ES-I3 (cell line): Measurements from ENCODE around the gene GMPR.

ENCODE experiments used
- H3K36me3 ChIP-seq: 2 replicates; pipeline ENCODE4 v1.6.1; 2013; ENCODE audit warnings: mild to moderate bottlenecking, low read length, control low read depth, moderate library complexity; ENCODE audit not compliant: insufficient read depth
- H3K4me1 ChIP-seq: 2 replicates; pipeline ENCODE4 v1.6.1; 2013; ENCODE audit warnings: mild to moderate bottlenecking, control low read depth, low read length; ENCODE audit not compliant: insufficient read depth
- H3K9ac ChIP-seq: 2 replicates; pipeline ENCODE4 v1.6.1; 2013; ENCODE audit warnings: low read depth, mild to moderate bottlenecking, low read length, moderate library complexity
- H3K9me3 ChIP-seq: 2 replicates; pipeline ENCODE4 v1.6.1; 2013; ENCODE audit warnings: mild to moderate bottlenecking, low read length, moderate library complexity; ENCODE audit not compliant: control insufficient read depth, insufficient read depth

The GMPR gene

DNA sequence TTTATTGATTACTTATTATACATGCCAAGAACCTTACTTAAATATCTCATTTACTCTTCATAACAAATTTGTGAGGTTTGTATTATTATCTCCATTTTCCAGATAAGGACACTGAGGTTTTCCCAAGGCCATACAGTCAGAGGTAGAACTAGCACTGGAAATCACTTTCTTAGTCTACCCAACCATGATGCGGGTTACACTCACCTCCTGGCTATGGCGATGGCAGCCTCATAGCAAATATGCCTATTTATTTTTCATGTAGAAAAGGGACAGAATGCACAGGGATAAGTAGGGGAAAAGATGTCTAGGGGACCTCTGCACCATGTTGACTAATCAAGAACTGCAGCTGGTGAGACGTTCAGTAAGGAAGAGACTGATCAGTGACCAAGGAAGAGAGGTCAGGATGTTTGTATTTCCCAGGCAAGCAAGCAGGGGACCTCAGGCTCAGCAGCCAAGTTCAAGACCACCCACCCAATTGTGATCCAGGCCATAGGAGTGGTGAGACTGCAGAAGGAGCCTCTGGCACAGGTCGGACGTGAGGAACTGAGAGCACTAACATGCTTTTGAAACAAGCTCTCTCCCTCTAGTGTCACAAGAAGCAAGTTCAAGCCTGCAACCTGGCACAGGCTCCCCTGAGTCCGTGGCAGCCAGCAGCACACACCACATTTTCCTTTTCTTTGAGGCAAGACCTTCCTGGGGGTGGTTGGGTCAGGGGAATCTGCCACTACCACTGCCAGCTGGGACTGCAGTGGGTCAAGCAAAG is 97.8 kb downstream of the GMPR start:
- no peaks in the 10 kb centered on the region for H3K9me3 ChIP-seq
- no peaks in the 10 kb centered on the region for H3K36me3 ChIP-seq
- peaks cover 10% of the 10 kb centered on the region for H3K4me1 ChIP-seq
- no peak overlapping the region for H3K9ac ChIP-seq

DNA sequence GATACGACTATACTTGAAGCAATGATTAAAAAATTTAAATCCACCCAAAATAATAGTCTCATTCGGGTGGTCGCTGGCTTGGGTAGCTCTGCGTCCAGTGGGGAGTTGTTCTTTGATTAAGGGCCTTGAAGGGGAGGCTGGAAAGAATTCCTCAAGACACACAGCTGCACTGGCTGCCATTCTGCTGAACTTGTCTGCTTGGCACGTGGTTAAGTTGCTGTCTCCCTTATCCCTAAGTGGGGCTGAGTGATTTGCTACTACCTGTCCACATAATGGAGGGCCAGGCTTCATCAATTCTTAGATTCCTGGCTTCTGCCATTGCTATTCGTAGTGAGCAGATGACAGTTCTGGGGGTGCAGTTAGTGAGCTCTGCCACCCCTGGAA is 98.5 kb downstream of the GMPR start:
- Histone ChIP-seq H3K9ac (no peak overlapping the region), H3K9me3 (no peaks in the 10 kb centered on the region), H3K36me3 (no peaks in the 10 kb centered on the region), H3K4me1 (peaks cover 10% of the 10 kb centered on the region)

DNA sequence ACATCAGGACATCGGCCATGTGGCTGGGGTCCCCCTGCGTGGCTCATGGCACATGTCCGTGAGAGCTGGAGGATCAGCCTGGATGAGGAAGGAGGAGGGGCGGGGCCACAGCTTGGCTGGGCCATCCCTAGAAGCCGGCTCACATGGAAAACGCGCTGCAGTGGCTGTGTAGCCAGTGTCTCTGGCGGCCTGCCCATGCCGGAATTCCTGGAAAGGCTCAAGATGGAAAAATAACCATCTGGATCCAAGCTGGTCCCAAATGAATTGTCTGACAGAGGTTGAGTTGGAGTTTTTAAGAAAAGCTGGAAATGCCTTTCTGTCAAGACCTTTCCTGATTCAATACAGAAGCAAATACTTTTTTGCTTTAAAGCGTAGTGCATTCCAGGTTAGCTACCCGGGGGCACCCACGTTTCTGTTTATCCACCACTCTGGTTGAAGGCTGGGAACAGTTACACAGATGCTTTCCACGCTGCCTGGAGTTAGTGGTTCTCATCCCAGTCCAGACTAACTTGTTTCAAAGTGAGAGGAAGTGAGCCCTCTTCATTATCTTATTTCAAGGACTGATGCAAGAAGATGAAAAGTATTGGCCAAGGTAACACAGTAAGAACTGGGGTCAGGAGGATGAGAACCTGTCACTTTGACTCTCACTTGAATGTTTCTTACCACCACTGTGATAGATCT is 99.0 kb downstream of the GMPR start:
- peaks cover 10% of the 10 kb centered on the region for H3K4me1 ChIP-seq
- no peak overlapping the region for H3K9ac ChIP-seq
- H3K36me3 ChIP-seq, result no peaks in the 10 kb centered on the region
- no peaks in the 10 kb centered on the region for H3K9me3 ChIP-seq

DNA sequence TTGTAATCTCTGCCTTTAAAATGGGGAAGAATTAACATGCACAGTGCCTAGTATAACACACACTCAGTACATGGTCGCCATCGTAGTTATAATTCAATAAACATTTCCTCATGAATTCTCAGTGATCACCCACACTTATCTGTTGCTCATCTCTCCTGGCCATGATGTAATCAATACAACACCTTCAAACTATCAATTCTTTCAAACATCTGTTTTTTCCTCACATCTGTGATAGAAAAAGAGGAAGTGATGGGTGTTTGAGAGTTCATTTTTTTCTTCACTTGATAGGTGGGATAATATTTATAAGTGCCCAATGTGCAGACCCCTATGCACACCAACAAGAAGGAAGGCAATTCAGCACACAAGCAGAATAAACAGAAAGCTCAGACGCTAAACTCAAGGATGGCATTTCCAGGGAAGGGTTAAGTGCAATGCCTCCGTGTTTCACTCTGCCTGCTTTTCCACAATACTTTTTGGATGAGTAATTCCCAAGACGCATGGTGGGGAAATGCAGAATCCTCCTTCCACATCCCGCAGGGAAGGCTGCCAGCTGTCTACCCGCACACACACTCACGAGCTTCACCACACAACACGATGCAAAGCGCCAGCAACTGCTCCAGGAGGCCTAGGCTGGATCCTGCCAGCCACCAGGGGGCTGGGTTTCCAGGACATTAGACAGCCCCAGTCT is 100.3 kb downstream of the GMPR start:
- H3K9ac ChIP-seq, result no peak overlapping the region
- no peaks in the 10 kb centered on the region for H3K9me3 ChIP-seq
- peaks cover 10% of the 10 kb centered on the region; the same call in 1 of the 2 replicates for H3K4me1 ChIP-seq
- no peaks in the 10 kb centered on the region for H3K36me3 ChIP-seq

DNA sequence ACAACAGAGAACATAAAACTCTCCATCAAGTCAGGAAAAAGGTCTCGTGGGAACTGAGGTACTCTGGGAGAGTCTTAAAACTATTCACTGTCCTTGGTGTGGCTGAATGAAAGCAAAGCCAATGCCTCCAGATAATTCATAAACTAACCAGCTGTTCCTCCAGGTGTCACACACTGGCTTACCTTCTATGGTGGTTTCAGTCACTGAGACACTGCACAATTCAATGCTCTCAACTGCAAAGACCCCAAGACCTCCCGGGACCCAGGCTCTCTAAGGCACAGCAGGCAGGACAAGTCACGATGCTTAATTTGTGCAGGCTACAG is 100.8 kb downstream of the GMPR start:
- Histone ChIP-seq H3K4me1 (peaks cover 10% of the 10 kb centered on the region; the same call in 1 of the 2 replicates), H3K9ac (no peak overlapping the region), H3K36me3 (no peaks in the 10 kb centered on the region), H3K9me3 (no peaks in the 10 kb centered on the region)

DNA sequence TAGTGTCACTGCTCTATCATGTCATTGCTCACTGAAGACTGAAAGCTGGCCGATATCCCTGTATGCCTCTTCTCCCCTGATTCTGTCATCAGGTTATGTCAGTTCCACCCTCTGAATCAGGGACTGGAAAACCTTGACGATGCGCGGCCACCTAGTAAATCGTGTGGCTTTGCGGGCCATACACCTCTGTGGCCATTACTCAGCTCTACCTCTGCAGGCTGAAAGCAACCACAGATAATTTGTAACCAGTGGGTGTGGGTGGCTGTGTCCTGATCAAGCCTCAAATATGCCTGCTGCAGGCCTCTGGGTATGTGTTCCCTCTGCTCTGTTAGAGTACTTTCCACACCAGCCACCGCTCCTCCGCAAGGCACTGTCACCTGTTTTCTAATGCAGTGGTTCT is 105.2 kb downstream of the GMPR start:
- no peaks in the 10 kb centered on the region for H3K36me3 ChIP-seq
- no peaks in the 10 kb centered on the region for H3K9me3 ChIP-seq
- H3K9ac ChIP-seq, result no peak overlapping the region
- peaks cover 20% of the 10 kb centered on the region for H3K4me1 ChIP-seq

DNA sequence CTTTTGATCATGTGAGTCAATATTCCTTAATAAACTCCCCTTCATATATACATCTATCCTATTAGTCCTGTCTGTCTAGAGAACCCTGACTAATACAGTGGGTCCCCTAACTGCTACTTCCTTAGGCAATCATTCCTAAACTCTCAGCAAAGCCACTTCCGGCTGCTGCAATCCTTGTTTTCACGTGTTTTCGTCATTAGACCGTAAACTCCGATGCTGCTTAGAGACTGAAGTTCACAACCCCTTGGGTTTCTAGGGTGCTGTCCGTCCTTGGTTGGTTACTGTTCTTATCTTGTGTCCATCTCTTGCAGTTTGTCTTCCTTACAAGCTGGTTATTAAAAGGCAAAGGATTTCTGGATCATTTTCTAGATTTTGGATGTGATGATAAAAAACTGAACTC is 106.4 kb downstream of the GMPR start:
- H3K9me3 ChIP-seq, result no peaks in the 10 kb centered on the region
- H3K36me3 ChIP-seq, result no peaks in the 10 kb centered on the region
- no peak overlapping the region for H3K9ac ChIP-seq
- H3K4me1 ChIP-seq, result peaks cover 11% of the 10 kb centered on the region
